Gastrocnemius medialis (tissue), 4 donors: ENCODE data around the gene OR8G1. TPM values are rescaled to one million over a fixed set of nuclear protein-coding genes. Genes with fewer than 3 reads are reported as not detected.

ENCODE experiments used
- ATAC-seq, 2 donors: fragments of 150-250 bp; one replicate each; pipeline ENCODE4 v1.9.1; 2016
- DNase-seq, 2 donors: peaks; one replicate each; pipeline ENCODE4 v3.0.0-alpha.2; 2019
- H3K27ac ChIP-seq, 4 donors: fragments of 200-600 bp; sonication (generic); 1 replicate in 1 of 4; 2 replicates in 3 of 4; pipeline ENCODE4 v1.5.1; 2016 to 2018; ENCODE audit warnings: mild to moderate bottlenecking in 2 of 4, moderate library complexity in 1 of 4
- H3K27me3 ChIP-seq, 3 donors: fragments of 200-600 bp; sonication (generic) in 2 of 3; 1 replicate in 1 of 3; 2 replicates in 2 of 3; pipeline versions ENCODE4 v1.5.1 to v1.6.0; 2016 to 2019; ENCODE audit warnings: mild to moderate bottlenecking in 1 of 3, moderate library complexity in 1 of 3
- H3K36me3 ChIP-seq, 2 donors: fragments of 200-600 bp; sonication (generic) in 1 of 2; one replicate each; pipeline ENCODE4 v1.5.1; 2017 to 2018
- H3K4me1 ChIP-seq, 2 donors: fragments of 200-600 bp; sonication (generic) in 1 of 2; one replicate each; pipeline ENCODE4 v1.5.1; 2016 to 2017; ENCODE audit warnings: mild to moderate bottlenecking in 2 of 2
- H3K4me3 ChIP-seq, 4 donors: fragments of 200-600 bp; sonication (generic) in 3 of 4; 1 replicate in 1 of 4; 2 replicates in 3 of 4; pipeline ENCODE4 v1.5.1; 2016 to 2019; ENCODE audit warnings: mild to moderate bottlenecking in 2 of 4
- H3K9me3 ChIP-seq, 3 donors: fragments of 200-600 bp; sonication (generic) in 2 of 3; 1 replicate in 1 of 3; 2 replicates in 2 of 3; pipeline ENCODE4 v1.5.1; 2016 to 2019
- POLR2A ChIP-seq, 2 donors: fragments of 450-650 bp; IDR thresholded peaks; one replicate each; pipeline ENCODE4 v1.6.1; 2017; ENCODE audit warnings: antibody characterized with exemption in 2 of 2, mild to moderate bottlenecking in 2 of 2, moderate library complexity in 2 of 2
- in situ Hi-C, 4 donors: fragments of 200-750 bp; cut with MboI; loops; one replicate each; pipeline versions ENCODE4 v1.15.0 to v1.8.0; 2017; ENCODE audit warnings: low sequenced_read_pairs in 4 of 4
- intact Hi-C: fragments of 100-400 bp; cut with DNase I; formaldehyde crosslinking; loops from one replicate; pipeline ENCODE4 v1.15.1; 2023; ENCODE audit warnings: low total_unique reads
- total RNA-seq, 4 donors: library from RNA; depleted of rRNA; stranded (reverse); fragments of >200 nt; gene quantifications; one replicate each; pipeline versions ENCODE4 v1.1.0 to v1.2.3, GENCODE V29; 2016
- TF ChIP-seq, protein P1 (sequence below), 5 experiments: fragments of 450-650 bp in 3 of 5; fragments of 200-600 bp in 2 of 5; sonication (generic) in 2 of 5; IDR thresholded peaks in 4 of 5; conservative IDR thresholded peaks in 1 of 5; 1 replicate in 4 of 5; 2 replicates in 1 of 5; pipeline ENCODE4 v1.5.1; 2016 to 2019; ENCODE audit warnings: antibody characterized with exemption in 5 of 5, mild to moderate bottlenecking in 3 of 5, moderate library complexity in 3 of 5

The OR8G1 gene
- total RNA-seq, 4 donors from 2014 or later = not detected

- Histone ChIP-seq H3K4me3 (no peak overlapping the region), H3K27me3 (no peaks in the 10 kb centered on the region), H3K4me1 (no peaks in the 10 kb centered on the region), H3K27ac (no peak overlapping the region), H3K9me3 (no peaks in the 10 kb centered on the region), H3K36me3 (no peaks in the 10 kb centered on the region)
- intact Hi-C loops = no loop called here
- ATAC-seq (no peak), DNase-seq (no peak)
- no peak for TF ChIP-seq POLR2A (IDR thresholded peaks at IDR 0.05)
- TF ChIP-seq, protein P1, sequence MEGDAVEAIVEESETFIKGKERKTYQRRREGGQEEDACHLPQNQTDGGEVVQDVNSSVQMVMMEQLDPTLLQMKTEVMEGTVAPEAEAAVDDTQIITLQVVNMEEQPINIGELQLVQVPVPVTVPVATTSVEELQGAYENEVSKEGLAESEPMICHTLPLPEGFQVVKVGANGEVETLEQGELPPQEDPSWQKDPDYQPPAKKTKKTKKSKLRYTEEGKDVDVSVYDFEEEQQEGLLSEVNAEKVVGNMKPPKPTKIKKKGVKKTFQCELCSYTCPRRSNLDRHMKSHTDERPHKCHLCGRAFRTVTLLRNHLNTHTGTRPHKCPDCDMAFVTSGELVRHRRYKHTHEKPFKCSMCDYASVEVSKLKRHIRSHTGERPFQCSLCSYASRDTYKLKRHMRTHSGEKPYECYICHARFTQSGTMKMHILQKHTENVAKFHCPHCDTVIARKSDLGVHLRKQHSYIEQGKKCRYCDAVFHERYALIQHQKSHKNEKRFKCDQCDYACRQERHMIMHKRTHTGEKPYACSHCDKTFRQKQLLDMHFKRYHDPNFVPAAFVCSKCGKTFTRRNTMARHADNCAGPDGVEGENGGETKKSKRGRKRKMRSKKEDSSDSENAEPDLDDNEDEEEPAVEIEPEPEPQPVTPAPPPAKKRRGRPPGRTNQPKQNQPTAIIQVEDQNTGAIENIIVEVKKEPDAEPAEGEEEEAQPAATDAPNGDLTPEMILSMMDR (IDR thresholded peaks at IDR 0.05 in 4 of 5, conservative IDR thresholded peaks at IDR 0.05 in 1 of 5) = no peak
- in situ Hi-C loops = loop anchor here in 1 of 4 donors (10.0 kb wide), 1 partner anchor 61 kb away; no protein-coding TSS in a partner anchor
These were observed 36.9 kb upstream of the OR8G1 start for GRCh38 chr11:124204008-124204407.

- no peak overlapping the region for H3K27ac ChIP-seq
- ATAC-seq = no peak
- H3K9me3 ChIP-seq = no peaks in the 10 kb centered on the region
- intact Hi-C loops (no loop called here), in situ Hi-C loops (loop anchor here in 1 of 4 donors (10.0 kb wide), 1 partner anchor 58 kb away; no protein-coding TSS in a partner anchor)
- TF ChIP-seq POLR2A (IDR thresholded peaks at IDR 0.05) = no peak
- TF ChIP-seq, protein P1 (IDR thresholded peaks at IDR 0.05 in 4 of 5, conservative IDR thresholded peaks at IDR 0.05 in 1 of 5) = no peak
- H3K4me3 ChIP-seq = no peak overlapping the region
- H3K4me1 ChIP-seq = no peaks in the 10 kb centered on the region
- no peaks in the 10 kb centered on the region for H3K36me3 ChIP-seq
- no peaks in the 10 kb centered on the region for H3K27me3 ChIP-seq
- no peak for DNase-seq
These were observed 33.6 kb upstream of the OR8G1 start for GRCh38 chr11:124207102-124207792.

DNA sequence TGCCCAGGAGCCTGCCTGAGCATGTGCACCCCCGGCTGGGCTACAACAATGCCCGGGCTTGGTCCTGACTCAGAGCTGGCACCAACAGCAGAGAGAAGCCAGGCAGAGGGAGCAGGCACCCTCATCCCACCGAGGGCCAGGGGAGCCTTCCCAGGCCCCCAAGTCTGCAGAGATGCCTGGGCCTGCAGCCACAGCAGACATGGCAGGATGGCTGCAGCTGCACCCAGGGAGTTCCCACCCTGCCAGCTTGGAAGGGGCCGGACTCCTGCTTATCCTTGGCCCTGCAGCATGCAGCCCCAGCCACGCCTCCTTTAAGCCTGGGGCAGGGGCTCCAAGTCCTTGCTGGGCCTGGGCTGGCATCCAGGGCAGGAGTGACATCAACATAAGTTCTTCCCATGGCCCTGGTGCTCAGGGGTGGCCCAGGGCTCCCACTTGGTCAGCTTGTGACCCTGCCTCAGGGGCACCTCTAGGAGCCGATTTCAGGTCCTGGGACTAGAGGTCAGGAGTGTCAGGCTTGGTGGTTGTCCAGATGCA is 31.0 kb upstream of the OR8G1 start:
- Histone ChIP-seq H3K27ac (no peak overlapping the region), H3K36me3 (no peaks in the 10 kb centered on the region), H3K4me1 (no peaks in the 10 kb centered on the region), H3K4me3 (no peak overlapping the region), H3K9me3 (no peaks in the 10 kb centered on the region), H3K27me3 (no peaks in the 10 kb centered on the region)
- ATAC-seq (no peak), DNase-seq (no peak)
- intact Hi-C loops = no loop called here
- TF ChIP-seq POLR2A (IDR thresholded peaks at IDR 0.05) = no peak
- TF ChIP-seq, protein P1 (IDR thresholded peaks at IDR 0.05 in 4 of 5, conservative IDR thresholded peaks at IDR 0.05 in 1 of 5) = no peak
- in situ Hi-C loops = loop anchor here in 1 of 4 donors (10.0 kb wide), 1 partner anchor 55 kb away; no protein-coding TSS in a partner anchor

DNA sequence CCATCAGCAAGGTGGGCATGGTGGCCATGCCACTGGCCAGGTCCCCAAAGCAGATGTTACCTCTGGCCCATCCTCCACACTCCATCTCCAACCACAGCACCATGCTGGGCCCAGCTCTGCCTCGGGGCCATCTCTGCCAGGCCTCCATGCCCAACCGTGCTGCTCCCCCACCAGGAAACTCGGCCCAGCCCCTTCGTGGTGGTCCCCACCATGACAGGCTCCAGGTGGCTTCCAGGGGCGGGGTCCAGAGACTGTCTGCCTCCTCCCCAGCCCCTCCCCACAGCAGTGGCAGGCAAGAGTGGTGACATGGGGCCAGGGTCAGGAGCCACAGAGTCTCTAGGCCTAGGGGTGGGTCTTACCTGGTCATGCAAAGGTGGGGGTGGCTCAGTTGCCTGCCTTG is 30.5 kb upstream of the OR8G1 start:
- intact Hi-C loops (no loop called here), in situ Hi-C loops (no loop called here)
- no peak for TF ChIP-seq POLR2A (IDR thresholded peaks at IDR 0.05)
- TF ChIP-seq, protein P1 (IDR thresholded peaks at IDR 0.05 in 4 of 5, conservative IDR thresholded peaks at IDR 0.05 in 1 of 5) = no peak
- no peak overlapping the region for H3K27ac ChIP-seq
- no peaks in the 10 kb centered on the region for H3K36me3 ChIP-seq
- H3K9me3 ChIP-seq = no peaks in the 10 kb centered on the region
- ATAC-seq (no peak), DNase-seq (no peak)
- no peaks in the 10 kb centered on the region for H3K4me1 ChIP-seq
- H3K27me3 ChIP-seq = no peaks in the 10 kb centered on the region
- no peak overlapping the region for H3K4me3 ChIP-seq
